Muscle layer of colon (tissue), 2 donors: ENCODE data around the gene IL3.

Source experiments
- H3K27ac ChIP-seq: one replicate; pipeline ENCODE4 v1.7.0; 2013; ENCODE audit warnings: low read depth, mild to moderate bottlenecking, low read length, moderate library complexity
- H3K27me3 ChIP-seq, 2 donors: one replicate each; pipeline ENCODE4 v1.7.0; 2013; ENCODE audit warnings: low read length in 2 of 2, mild to moderate bottlenecking in 2 of 2; ENCODE audit not compliant: insufficient read depth in 2 of 2, control insufficient read depth in 1 of 2
- H3K36me3 ChIP-seq: one replicate; pipeline ENCODE4 v1.7.0; 2013; ENCODE audit warnings: mild to moderate bottlenecking, low read length; ENCODE audit not compliant: insufficient read depth
- H3K4me1 ChIP-seq: one replicate; pipeline ENCODE4 v1.7.0; 2013; ENCODE audit warnings: mild to moderate bottlenecking, low read length; ENCODE audit not compliant: insufficient read depth
- H3K4me3 ChIP-seq, 2 donors: one replicate each; pipeline ENCODE4 v1.7.0; 2013; ENCODE audit warnings: low read length in 2 of 2, low read depth in 1 of 2, mild to moderate bottlenecking in 1 of 2, moderate library complexity in 1 of 2
- H3K9ac ChIP-seq: one replicate; pipeline ENCODE4 v1.7.0; 2013; ENCODE audit warnings: low read length
- H3K9me3 ChIP-seq: one replicate; pipeline ENCODE4 v1.7.0; 2013; ENCODE audit warnings: mild to moderate bottlenecking, low read length
- donor health status: abdominal sarcoma.
- donor health status: Adenocarcinoma of cecum.

The IL3 gene

DNA sequence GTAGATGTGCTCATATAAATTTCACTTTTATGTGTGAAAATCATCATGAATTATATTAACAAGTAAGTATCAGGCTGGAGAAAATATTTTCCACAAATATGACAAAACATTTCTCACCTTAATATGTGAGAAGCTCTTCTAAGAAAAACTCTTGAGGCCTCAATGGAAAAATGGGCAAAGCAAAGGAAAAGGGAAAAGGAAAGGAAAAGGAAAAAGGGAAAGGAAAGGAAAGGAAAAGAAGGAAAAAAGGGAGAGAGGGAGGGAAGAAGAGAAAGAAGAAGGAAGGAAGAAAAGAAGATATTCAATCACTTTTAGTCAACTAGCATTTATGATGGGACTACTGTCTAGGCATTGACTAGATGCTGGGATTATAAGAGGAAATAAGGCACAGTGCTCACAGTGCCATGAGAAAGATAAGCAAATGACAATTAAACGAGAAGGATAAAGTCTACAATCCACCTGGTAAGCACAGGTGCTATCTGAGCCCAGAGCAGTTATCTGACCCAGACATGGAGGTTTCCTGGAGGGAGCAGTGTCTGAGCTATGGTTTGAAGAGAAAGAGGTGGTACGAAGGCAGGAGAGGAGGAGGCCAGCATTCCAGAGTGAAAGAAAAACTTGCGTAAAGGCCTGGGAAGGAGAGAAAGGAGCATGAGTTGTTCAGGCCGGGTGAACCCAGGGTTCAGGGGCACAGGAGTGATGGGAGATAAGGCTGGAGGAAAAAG lies 30.7 kb upstream of the IL3 start:
- H3K27me3 ChIP-seq = no peaks in the 10 kb centered on the region
- H3K36me3 ChIP-seq = no peaks in the 10 kb centered on the region
- no peak overlapping the region for H3K4me3 ChIP-seq
- H3K9me3 ChIP-seq = no peaks in the 10 kb centered on the region
- no peaks in the 10 kb centered on the region for H3K4me1 ChIP-seq
- no peak overlapping the region for H3K9ac ChIP-seq
- H3K27ac ChIP-seq = no peak overlapping the region

- Histone ChIP-seq H3K4me3 (no peak overlapping the region), H3K4me1 (no peaks in the 10 kb centered on the region)
Measured at GRCh38 chr5:132030610-132031009, 29.8 kb upstream of the IL3 start.

DNA sequence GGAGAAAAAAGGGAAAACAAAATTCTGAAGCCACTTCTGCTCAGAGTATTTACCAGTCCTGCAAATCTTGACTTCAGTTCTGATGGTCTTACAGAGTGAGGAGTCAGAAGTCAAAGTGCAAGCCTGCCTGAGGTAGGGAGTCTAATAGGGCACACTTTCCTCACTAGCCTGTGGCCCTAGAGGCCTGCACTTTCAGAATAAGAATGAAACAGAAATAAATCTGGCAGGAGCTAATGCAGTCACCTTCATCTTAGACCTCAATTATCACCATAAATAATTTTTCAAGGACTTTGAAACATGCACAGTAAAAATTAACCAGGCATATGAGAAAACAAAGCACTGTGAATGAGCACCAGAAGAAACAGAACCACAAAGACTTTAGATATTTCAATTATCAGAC lies 28.3 kb upstream of the IL3 start:
- no peak overlapping the region for H3K4me3 ChIP-seq

More at GRCh38 chr5:132030610-132031009, 29.8 kb upstream of the IL3 start:
- Histone ChIP-seq H3K27ac (no peak overlapping the region), H3K27me3 (no peaks in the 10 kb centered on the region), H3K36me3 (no peaks in the 10 kb centered on the region), H3K9me3 (no peaks in the 10 kb centered on the region), H3K9ac (no peak overlapping the region)

DNA sequence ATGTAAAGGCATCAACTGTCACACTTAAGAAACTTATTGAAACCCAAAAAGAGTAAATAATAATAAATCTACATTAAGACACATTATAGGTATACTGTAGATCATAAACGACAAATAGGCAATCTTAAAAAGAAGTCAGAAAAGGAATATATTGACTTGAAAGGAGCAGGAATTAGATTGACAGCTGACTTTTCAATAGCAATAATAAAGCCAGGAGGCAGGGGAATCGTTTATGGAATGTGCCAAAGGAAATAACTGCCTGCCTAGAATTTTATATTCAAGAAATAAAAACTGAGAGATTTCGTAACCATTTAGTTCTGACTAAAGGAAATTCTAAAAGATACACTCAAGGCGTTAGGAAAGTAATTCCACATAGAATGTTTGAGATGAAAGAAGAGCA lies 27.3 kb upstream of the IL3 start:
- no peak overlapping the region for H3K4me3 ChIP-seq
- H3K9ac ChIP-seq = no peak overlapping the region
- H3K9me3 ChIP-seq = no peaks in the 10 kb centered on the region
- H3K27ac ChIP-seq = no peak overlapping the region
- H3K36me3 ChIP-seq = no peaks in the 10 kb centered on the region
- H3K27me3 ChIP-seq = no peaks in the 10 kb centered on the region
- no peaks in the 10 kb centered on the region for H3K4me1 ChIP-seq

More for the DNA sequence above, 28.3 kb upstream of the IL3 start:
- no peak overlapping the region for H3K9ac ChIP-seq
- no peaks in the 10 kb centered on the region for H3K36me3 ChIP-seq
- H3K27me3 ChIP-seq = no peaks in the 10 kb centered on the region
- H3K9me3 ChIP-seq = no peaks in the 10 kb centered on the region
- no peaks in the 10 kb centered on the region for H3K4me1 ChIP-seq
- no peak overlapping the region for H3K27ac ChIP-seq

DNA sequence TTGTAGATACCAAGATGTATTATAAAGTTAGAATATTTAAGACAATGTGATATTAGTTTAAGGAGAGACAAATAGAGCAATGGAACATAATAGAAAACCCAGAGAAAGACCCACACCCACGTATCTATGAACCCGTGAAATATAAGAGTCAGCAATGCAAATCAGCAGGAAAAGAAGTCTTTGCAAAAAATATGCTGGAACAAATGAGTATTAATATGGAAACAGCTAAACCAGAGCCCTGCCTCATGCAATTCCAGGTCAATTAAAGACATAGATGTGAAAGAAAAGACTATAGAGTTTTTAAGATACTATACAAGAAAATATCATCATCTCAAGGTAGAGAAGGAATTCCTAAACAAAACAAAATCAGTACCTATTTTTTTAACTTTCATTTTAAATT lies 23.1 kb upstream of the IL3 start:
- Histone ChIP-seq H3K9ac (no peak overlapping the region), H3K4me3 (no peak overlapping the region), H3K27ac (no peak overlapping the region), H3K36me3 (no peaks in the 10 kb centered on the region), H3K9me3 (no peaks in the 10 kb centered on the region), H3K27me3 (peaks cover 0 to 4% of the 10 kb centered on the region in 2 donors), H3K4me1 (no peaks in the 10 kb centered on the region)

DNA sequence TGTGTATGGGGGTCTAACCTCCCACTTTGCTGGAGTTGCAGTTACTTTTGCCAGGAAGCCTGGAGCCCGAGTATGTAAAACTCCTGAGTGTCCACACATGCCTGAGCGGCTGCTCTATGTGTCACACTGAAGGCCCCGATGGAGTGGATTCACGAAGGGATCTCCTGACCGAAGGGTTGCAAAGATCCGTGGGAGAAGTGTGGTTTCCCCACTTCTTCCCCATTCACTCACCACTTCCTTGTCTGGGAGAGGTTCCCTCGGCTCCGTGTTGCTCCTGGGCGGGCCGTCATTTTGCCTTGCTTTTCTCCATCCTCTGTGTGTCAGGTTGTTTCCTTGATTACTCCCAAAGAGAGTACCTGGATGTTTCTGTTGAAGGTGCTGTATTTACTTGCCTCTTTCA lies 16.2 kb upstream of the IL3 start:
- Histone ChIP-seq H3K27me3 (peaks cover 0 to 5% of the 10 kb centered on the region in 2 donors), H3K9me3 (no peaks in the 10 kb centered on the region), H3K4me1 (no peaks in the 10 kb centered on the region), H3K27ac (no peak overlapping the region), H3K9ac (no peak overlapping the region), H3K4me3 (no peak overlapping the region), H3K36me3 (no peaks in the 10 kb centered on the region)

GRCh38 chr5:132046880-132047299 lies 13.6 kb upstream of the IL3 start:
- Histone ChIP-seq H3K9ac (no peak overlapping the region), H3K36me3 (no peaks in the 10 kb centered on the region), H3K4me1 (no peaks in the 10 kb centered on the region), H3K27ac (no peak overlapping the region), H3K9me3 (no peaks in the 10 kb centered on the region), H3K4me3 (no peak overlapping the region), H3K27me3 (peaks cover 0 to 5% of the 10 kb centered on the region in 2 donors)

- Histone ChIP-seq H3K4me1 (no peaks in the 10 kb centered on the region), H3K9ac (no peak overlapping the region), H3K4me3 (no peak overlapping the region), H3K27ac (no peak overlapping the region), H3K9me3 (no peaks in the 10 kb centered on the region), H3K36me3 (no peaks in the 10 kb centered on the region), H3K27me3 (no peaks in the 10 kb centered on the region)
Measured at GRCh38 chr5:132049093-132049492, 11.4 kb upstream of the IL3 start.

DNA sequence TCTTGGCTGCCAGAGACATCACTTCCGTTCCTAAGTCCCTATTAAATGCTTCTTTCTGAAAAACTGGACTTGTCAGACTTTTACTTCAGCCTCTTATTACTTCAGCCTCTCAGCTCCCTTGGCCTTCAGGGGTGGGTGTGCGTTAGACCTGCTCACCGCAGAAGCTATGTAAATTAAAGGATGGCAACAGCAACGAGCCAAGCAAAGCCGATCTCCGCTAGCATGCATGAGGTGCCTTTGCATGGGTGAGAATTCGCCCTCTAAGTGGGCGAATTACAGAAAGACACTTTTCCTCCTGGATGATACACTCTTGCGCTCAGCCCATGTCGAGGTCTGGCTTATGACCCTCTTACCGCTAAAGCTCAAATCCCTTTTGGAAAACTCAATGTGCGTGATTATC lies 10.9 kb upstream of the IL3 start:
- Histone ChIP-seq H3K4me3 (no peak overlapping the region), H3K4me1 (no peaks in the 10 kb centered on the region), H3K27me3 (no peaks in the 10 kb centered on the region), H3K9ac (no peak overlapping the region), H3K9me3 (no peaks in the 10 kb centered on the region), H3K27ac (no peak overlapping the region), H3K36me3 (no peaks in the 10 kb centered on the region)

GRCh38 chr5:132050136-132050535 lies 10.3 kb upstream of the IL3 start:
- Histone ChIP-seq H3K36me3 (no peaks in the 10 kb centered on the region), H3K27me3 (no peaks in the 10 kb centered on the region), H3K4me3 (no peak overlapping the region), H3K9me3 (no peaks in the 10 kb centered on the region), H3K4me1 (no peaks in the 10 kb centered on the region), H3K9ac (no peak overlapping the region), H3K27ac (no peak overlapping the region)

- Histone ChIP-seq H3K27ac (no peak overlapping the region), H3K4me1 (no peaks in the 10 kb centered on the region), H3K9ac (no peak overlapping the region), H3K36me3 (no peaks in the 10 kb centered on the region), H3K27me3 (no peaks in the 10 kb centered on the region), H3K4me3 (no peak overlapping the region), H3K9me3 (no peaks in the 10 kb centered on the region)
Measured at GRCh38 chr5:132050661-132051552, 9.5 kb upstream of the IL3 start.
